K562 (cell line): Measurements from ENCODE around the gene CPA2. TPM values are rescaled to one million over a fixed set of nuclear protein-coding genes. Genes with fewer than 3 reads are reported as not detected.

ENCODE experiments used
- ATAC-seq: fragments of 200-7000 bp; cut with Tn5 transposase; 3 replicates; pipeline ENCODE4 v1.9.1; 2020; ENCODE audit warnings: moderate library complexity
- BruUV-seq: library from RNA; stranded (reverse); fragments of 400-500 nt; replicated peaks from 2 replicates; lab custom pipeline; 2021; lab: Mats Ljungman, UMichigan
- CTCF ChIA-PET: fragments of 300-600 bp; formaldehyde crosslinking; extraction: SDS; loops from one replicate; lab custom pipeline; 2021; ENCODE audit warnings: low intra/inter-chr PET ratio; lab: Yijun Ruan, JAX
- POLR2A ChIA-PET: fragments of 300-600, 350-650 bp; sonication (Branson Sonifier 250); formaldehyde crosslinking; extraction: SDS; loops from one replicate; lab custom pipeline; 2021; ENCODE audit warnings: antibody characterized with exemption, inconsistent platforms; lab: Yijun Ruan, JAX
- DNase-seq, 4 experiments: peaks; one replicate each; pipeline versions ENCODE4 v3.0.0 to v3.0.0-alpha.2; 2011 to 2018; ENCODE audit warnings: low spot score in 3 of 4, mixed read lengths in 3 of 4; ENCODE audit errors: extremely low read depth in 1 of 4
- FAIRE-seq: peaks from 2 replicates; lab custom pipeline; 2011; peaks lifted over from hg19 to GRCh38; lab: Jason Lieb, UNC
- H2AFZ ChIP-seq: 2 replicates; pipeline ENCODE4 v1.6.0; 2011; ENCODE audit warnings: low read depth, low read length, control low read depth, inconsistent platforms
- H3K27ac ChIP-seq: fragments of 200-600 bp; 3 replicates; pipeline ENCODE4 v1.8.0; 2011; ENCODE audit warnings: low read depth, mild to moderate bottlenecking, control low read depth, inconsistent platforms, low read length, moderate library complexity, mixed read lengths; ENCODE audit errors: extremely low read depth
- H3K27me3 ChIP-seq, 2 experiments: fragments of 300-600 bp in 1 of 2; 2 replicates in 1 of 2; 3 replicates in 1 of 2; pipeline versions ENCODE4 v1.6.0 to v1.8.0; 2011; ENCODE audit warnings: inconsistent platforms in 2 of 2, low read length in 2 of 2, mild to moderate bottlenecking in 1 of 2, mixed read lengths in 1 of 2, moderate library complexity in 1 of 2; ENCODE audit not compliant: control insufficient read depth in 2 of 2, insufficient read depth in 2 of 2
- H3K36me3 ChIP-seq: fragments of 300-600 bp; 3 replicates; pipeline ENCODE4 v1.8.0; 2011; ENCODE audit warnings: mild to moderate bottlenecking, low read length, inconsistent platforms; ENCODE audit not compliant: control insufficient read depth, insufficient read depth
- H3K4me1 ChIP-seq, 2 experiments: fragments of 200-600 bp in 1 of 2; replicated peaks in 1 of 2; 2 replicates in 1 of 2; 3 replicates in 1 of 2; pipeline versions ENCODE4 v1.5.1 to v1.8.0; 2011; ENCODE audit warnings: inconsistent platforms in 2 of 2, low read length in 2 of 2, mild to moderate bottlenecking in 1 of 2, mixed read lengths in 1 of 2, moderate library complexity in 1 of 2; ENCODE audit not compliant: control insufficient read depth in 2 of 2, insufficient read depth in 2 of 2
- H3K4me2 ChIP-seq: 2 replicates; pipeline ENCODE4 v1.6.1; 2011; ENCODE audit warnings: low read length, control low read depth, inconsistent platforms, mixed read lengths; ENCODE audit not compliant: insufficient read depth
- H3K4me3 ChIP-seq: fragments of 200-600 bp; sonication (generic), shearing (Covaris generic); 2 replicates; pipeline ENCODE4 v1.5.1; 2016; ENCODE audit warnings: control low read depth, inconsistent platforms
- H3K79me2 ChIP-seq: fragments of 200-600 bp; 3 replicates; pipeline ENCODE4 v1.8.0; 2011; ENCODE audit warnings: low read length, inconsistent platforms; ENCODE audit not compliant: control insufficient read depth, insufficient read depth
- H3K9ac ChIP-seq, 2 experiments: 2 replicates each; pipeline versions ENCODE4 v1.6.0 to v1.6.1; 2011; ENCODE audit warnings: low read depth in 2 of 2, low read length in 2 of 2, control low read depth in 1 of 2, inconsistent platforms in 1 of 2, mild to moderate bottlenecking in 1 of 2, mixed read lengths in 1 of 2; ENCODE audit not compliant: insufficient read depth in 1 of 2
- H3K9me1 ChIP-seq: one replicate; pipeline ENCODE4 v1.6.0; 2011; ENCODE audit warnings: inconsistent platforms, mild to moderate bottlenecking, low read length, moderate library complexity; ENCODE audit not compliant: control insufficient read depth, insufficient read depth
- H3K9me3 ChIP-seq: replicated peaks from 2 replicates; pipeline ENCODE4 v1.5.1; 2011; ENCODE audit warnings: low read depth, low read length, inconsistent platforms; ENCODE audit not compliant: control insufficient read depth, insufficient read depth
- H4K20me1 ChIP-seq: replicated peaks from 2 replicates; pipeline ENCODE4 v1.6.1; 2011; ENCODE audit warnings: low read length, inconsistent platforms, mixed read lengths; ENCODE audit not compliant: control insufficient read depth, insufficient read depth
- GTF2E2 ChIP-seq: fragments of 200-800 bp; sonication (Bioruptor generic); IDR thresholded peaks from 2 replicates; pipeline ENCODE4 v1.6.1; 2016; ENCODE audit warnings: missing genetic modification characterization, missing compliant biosample characterization
- LCOR ChIP-seq: sonication (generic); formaldehyde crosslinking; IDR thresholded peaks from 2 replicates; pipeline ENCODE4 v1.8.0; 2022; ENCODE audit warnings: mild to moderate bottlenecking, missing genetic modification reagents
- MEF2A ChIP-seq: IDR thresholded peaks from 2 replicates; pipeline ENCODE4 v1.6.1; 2011; ENCODE audit warnings: low read depth, mild to moderate bottlenecking, low read length, moderate library complexity; ENCODE audit not compliant: control insufficient read depth
- POLR2H ChIP-seq: IDR thresholded peaks from 2 replicates; pipeline ENCODE4 v1.6.1; 2016; ENCODE audit warnings: missing genetic modification characterization, low read depth, mild to moderate bottlenecking, control low read depth, missing compliant biosample characterization, moderate library complexity
- SMARCA4 ChIP-seq: fragments of 450-650 bp; IDR thresholded peaks from 2 replicates; pipeline ENCODE4 v1.6.1; 2016
- ZNF174 ChIP-seq: fragments of 250-450 bp; sonication (Bioruptor Pico); IDR thresholded peaks from 2 replicates; pipeline ENCODE4 v1.4.0; 2020; ENCODE audit warnings: mild to moderate bottlenecking
- ZNF699 ChIP-seq: fragments of 250-450 bp; sonication (Bioruptor Pico); IDR thresholded peaks from 2 replicates; pipeline ENCODE4 v1.8.0; 2021; ENCODE audit warnings: mild to moderate bottlenecking, moderate library complexity; ENCODE audit not compliant: insufficient replicate concordance
- ZNF75A ChIP-seq: fragments of 450-650 bp; formaldehyde crosslinking; IDR thresholded peaks from 2 replicates; pipeline ENCODE4 v1.4.0; 2020; ENCODE audit warnings: mild to moderate bottlenecking
- WGBS: fragments of 100-300 bp; shearing (Covaris generic); methylation state at CpG from one replicate; pipeline ENCODE4 v1.1.6; 2016; ENCODE audit warnings: low coverage, mixed read lengths; ENCODE audit not compliant: insufficient coverage; ENCODE audit errors: missing lambda C conversion rate; 5-methylcytosine and 5-hydroxymethylcytosine counted together
- in situ Hi-C: fragments of 300-500 bp; cut with MboI; formaldehyde crosslinking; loops from 4 replicates; pipeline ENCODE4 v1.15.0; 2018; ENCODE audit warnings: inconsistent platforms, mixed read lengths
- intact Hi-C: fragments of 100-400 bp; cut with micrococcal nuclease; formaldehyde crosslinking; loops from 2 replicates; pipeline ENCODE4 v1.14.2; 2022
- polyA plus RNA-seq, 8 experiments: library from polyadenylated mRNA; depleted of rRNA in 4 of 8; stranded (reverse) in 5 of 8; unstranded in 3 of 8; fragments of >200 nt; fragmentation: Nextera tagmentation in 2 of 8; fragmentation: Illumina TruSeq in 1 of 8; extraction: Ambion mirVana in 2 of 8; extraction: Trizol in 1 of 8; gene quantifications; 2 replicates each; pipeline versions ENCODE4 v1.2.1 to v1.2.3, GENCODE V29; 2011 to 2014; ENCODE audit warnings: inconsistent platforms in 1 of 8, missing spikeins in 1 of 8
- total RNA-seq, 7 experiments: library from RNA; depleted of rRNA in 6 of 7; stranded (reverse); fragments of >200 nt in 6 of 7; fragmentation: Illumina TruSeq in 2 of 7; extraction: Trizol in 2 of 7; gene quantifications; 2 replicates each; pipeline versions ENCODE4 v1.2.1 to v1.2.3, GENCODE V29; 2011 to 2021; ENCODE audit warnings: low replicate concordance in 1 of 7

CPA2 gene
- total and polyA plus RNA-seq, 9 of the 15 experiments (the other 6 are each of a cell fraction or from before 2014, with no cell fraction given), result 0.04 to 0.84 (median 0.09) TPM; not detected in 4

GRCh38 chr7:130273081-130273932 is 6.6 kb downstream of the CPA2 start (continued):
- TF ChIP-seq ZNF75A (CRISPR knock-in tag), result no peak

- no peaks in the 10 kb centered on the region for H3K36me3 ChIP-seq
- BruUV-seq, result no TSS peak
- intact Hi-C loops, result loop anchor here (10.0 kb wide), 1 partner anchor 561 kb away; no protein-coding TSS in a partner anchor
- no peak for ATAC-seq
- H3K9me3 ChIP-seq, result no peaks in the 10 kb centered on the region
- H3K4me2 ChIP-seq, result no peak overlapping the region
- POLR2A ChIA-PET, result interaction anchor here (0.6 to 1.2 kb wide), 2 partner anchors 109 to 204 kb away, joined by 3 read pairs; partner anchors contain the start of gene KLHDC10
- H4K20me1 ChIP-seq, result no peaks in the 10 kb centered on the region
- no peak overlapping the region for H3K9ac ChIP-seq
- no peak for FAIRE-seq
- WGBS, result 39% methylated on average over 11 of the region's 11 CpGs
- CTCF ChIA-PET, result no interaction called here
- H3K4me1 ChIP-seq, result peaks cover 8 to 9% of the 10 kb centered on the region in 2 experiments; a peak in 4 of 5 replicates
- no peak for TF ChIP-seq POLR2H (tag)
- no peak for TF ChIP-seq SMARCA4
- no peak for TF ChIP-seq GTF2E2 (tag)
- 0 out of 2 replicates have a peak, but pooled peaks have one; percentile 11 for TF ChIP-seq MEF2A
- no peak for TF ChIP-seq LCOR (CRISPR knock-in tag)
- TF ChIP-seq ZNF174 (CRISPR knock-in tag), result no peak
- no peak for TF ChIP-seq ZNF699 (CRISPR knock-in tag)
- no peaks in the 10 kb centered on the region for H3K9me1 ChIP-seq
- no peak overlapping the region for H3K27ac ChIP-seq
- H2AFZ ChIP-seq, result peak overlapping the region; percentile 2
- no peaks in the 10 kb centered on the region for H3K79me2 ChIP-seq
- no peak overlapping the region for H3K4me3 ChIP-seq
- DNase-seq, result no peak
- peaks cover 6 to 17% of the 10 kb centered on the region in 2 experiments for H3K27me3 ChIP-seq
- in situ Hi-C loops, result no loop called here
These were observed 7.2 kb downstream of the CPA2 start for GRCh38 chr7:130273933-130274255.
